ENCODE results near the gene TMEM231. TPM values are rescaled to one million over a fixed set of nuclear protein-coding genes. Genes with fewer than 3 reads are reported as not detected.

The TMEM231 gene
- polyA plus RNA-seq, 3 donors, result 0.27 to 0.75 (median 0.72) TPM

GRCh38 chr16:75599452-75600277, 43.6 kb upstream of the TMEM231 start:
- no peak overlapping the region for H3K4me3 Mint-ChIP-seq

More at GRCh38 chr16:75599452-75600277, 43.6 kb upstream of the TMEM231 start:
- H3K27ac ChIP-seq (ENCODE audit: low read depth in 1 of 2, low read length in 2 of 2), result no peak overlapping the region
- Mint-ChIP-seq H3K27ac (no peak overlapping the region), H3K4me1 (peaks cover 3% of the 10 kb centered on the region), H3K9me3 (peaks cover 5 to 12% (median 10%) of the 10 kb centered on the region in 7 donors), H3K27me3 (ENCODE audit: low read depth in 3 of 3) (no peaks in the 10 kb centered on the region), H3K36me3 (peaks cover 65 to 82% of the 10 kb centered on the region in 2 donors)
- 90% methylated on average over 2 of the region's 6 CpGs for WGBS (ENCODE audit: insufficient coverage)
- DNase-seq, result no peak
- H3K27me3 ChIP-seq (ENCODE audit: control insufficient read depth in 2 of 2, insufficient read depth in 2 of 2, low read length in 2 of 2), result no peaks in the 10 kb centered on the region
- H4K20me1 ChIP-seq (ENCODE audit: insufficient read depth, low read length), result no peaks in the 10 kb centered on the region
- no peak overlapping the region for H3K4me2 ChIP-seq (replicated peaks; ENCODE audit: extremely low read depth, low read length, poor library complexity, severe bottlenecking)
- no peaks in the 10 kb centered on the region for H3K79me2 ChIP-seq (ENCODE audit: insufficient read depth, low read length)
- H3K4me1 ChIP-seq (ENCODE audit: control insufficient read depth in 1 of 2, insufficient read depth in 2 of 2, low read length in 2 of 2), result peaks cover 0 to 2% of the 10 kb centered on the region in 2 donors
- no peak overlapping the region for H3K4me3 ChIP-seq (replicated peaks in 1 of 3; ENCODE audit: low read depth in 2 of 3, low read length in 3 of 3)
- peaks cover 54 to 64% of the 10 kb centered on the region in 2 donors for H3K36me3 ChIP-seq (replicated peaks in 1 of 2; ENCODE audit: control insufficient read depth in 1 of 2, insufficient read depth in 2 of 2, low read length in 2 of 2)
- peaks cover 0 to 8% of the 10 kb centered on the region in 2 donors for H3K9me3 ChIP-seq (replicated peaks in 1 of 2; ENCODE audit: control insufficient read depth in 1 of 2, insufficient read depth in 1 of 2, low read length in 2 of 2)
- H2AFZ ChIP-seq (ENCODE audit: insufficient read depth, low read depth, low read length, poor library complexity, severe bottlenecking), result no peak overlapping the region
- TF ChIP-seq CTCF (IDR thresholded peaks at IDR 0.05), result no peak
- intact Hi-C loops (cut with micrococcal nuclease), result no loop called here
- no peak overlapping the region for H3K9ac ChIP-seq (ENCODE audit: insufficient read depth, low read length, poor library complexity, severe bottlenecking)

Data from CD14-positive monocyte (primary cell).